HepG2 (cell line): ENCODE data around the gene CD274. TPM values are rescaled to one million over a fixed set of nuclear protein-coding genes. Genes with fewer than 3 reads are reported as not detected.

Source experiments
- ATAC-seq: fragments of 200-7000 bp; cut with Tn5 transposase; 3 replicates; pipeline ENCODE4 v1.9.1; 2020; ENCODE audit warnings: mild to moderate bottlenecking, moderate library complexity
- BruUV-seq: library from RNA; stranded (reverse); fragments of 400-500 nt; replicated peaks from 2 replicates; lab custom pipeline; 2021; lab: Mats Ljungman, UMichigan
- CTCF ChIA-PET: fragments of 300-600 bp; formaldehyde crosslinking; extraction: SDS; loops from one replicate; lab custom pipeline; 2021; ENCODE audit warnings: low total read pairs, inconsistent platforms, low intra/inter-chr PET ratio; lab: Yijun Ruan, JAX
- POLR2A ChIA-PET: fragments of 350-600 bp; sonication (Branson Sonifier 250); formaldehyde crosslinking; loops from one replicate; lab custom pipeline; 2020; ENCODE audit warnings: antibody characterized with exemption, inconsistent platforms; lab: Yijun Ruan, JAX
- DNase-seq: peaks from one replicate; pipeline ENCODE4 v3.0.0-alpha.2; 2015; ENCODE audit warnings: low spot score
- FAIRE-seq: peaks from 3 replicates; lab custom pipeline; 2011; peaks lifted over from hg19 to GRCh38; lab: Jason Lieb, UNC
- H2AFZ ChIP-seq: one replicate; pipeline ENCODE4 v1.6.1; 2011; ENCODE audit warnings: low read length, inconsistent platforms
- H3K27ac ChIP-seq: fragments of 300-600 bp; 3 replicates; pipeline ENCODE4 v1.8.0; 2011; ENCODE audit warnings: mixed run types, mild to moderate bottlenecking, mixed read lengths, low read length, inconsistent platforms; ENCODE audit not compliant: insufficient read depth; ENCODE audit errors: extremely low read length
- H3K27me3 ChIP-seq, 2 experiments: fragments of 200-600 bp in 1 of 2; 2 replicates in 1 of 2; 3 replicates in 1 of 2; pipeline versions ENCODE4 v1.6.0 to v1.8.0; 2011; ENCODE audit warnings: low read length in 2 of 2, mild to moderate bottlenecking in 2 of 2, moderate library complexity in 2 of 2, inconsistent platforms in 1 of 2; ENCODE audit not compliant: insufficient read depth in 2 of 2, control insufficient read depth in 1 of 2
- H3K36me3 ChIP-seq, 2 experiments: fragments of 200-600 bp in 1 of 2; replicated peaks in 1 of 2; 2 replicates in 1 of 2; 3 replicates in 1 of 2; pipeline versions ENCODE4 v1.5.1 to v1.8.0; 2011; ENCODE audit warnings: low read length in 2 of 2, inconsistent platforms in 1 of 2; ENCODE audit not compliant: insufficient read depth in 2 of 2, control insufficient read depth in 1 of 2
- H3K4me1 ChIP-seq: 2 replicates; pipeline ENCODE4 v1.5.1; 2012; ENCODE audit warnings: low read length, inconsistent platforms; ENCODE audit not compliant: insufficient read depth
- H3K4me2 ChIP-seq: 2 replicates; pipeline ENCODE4 v1.6.0; 2011; ENCODE audit warnings: low read depth, low read length, inconsistent platforms
- H3K4me3 ChIP-seq, 3 experiments: fragments of 200-600 bp in 1 of 3; sonication (generic), shearing (Covaris generic) in 1 of 3; replicated peaks in 1 of 3; 2 replicates each; pipeline ENCODE4 v1.5.1; 2011 to 2016; ENCODE audit warnings: low read length in 3 of 3, inconsistent platforms in 2 of 3, low read depth in 2 of 3, mild to moderate bottlenecking in 2 of 3, control low read depth in 1 of 3, mixed read lengths in 1 of 3; ENCODE audit not compliant: insufficient read depth in 1 of 3
- H3K79me2 ChIP-seq: one replicate; pipeline ENCODE4 v1.6.1; 2011; ENCODE audit warnings: low read length, inconsistent platforms; ENCODE audit not compliant: insufficient read depth
- H3K9ac ChIP-seq: 2 replicates; pipeline ENCODE4 v1.6.0; 2011; ENCODE audit warnings: mild to moderate bottlenecking, low read depth, low read length, inconsistent platforms; ENCODE audit not compliant: insufficient read depth
- H3K9me3 ChIP-seq: 2 replicates; pipeline ENCODE4 v1.5.1; 2012; ENCODE audit warnings: mild to moderate bottlenecking, low read length
- H4K20me1 ChIP-seq: 2 replicates; pipeline ENCODE4 v1.6.0; 2011; ENCODE audit warnings: inconsistent platforms, mild to moderate bottlenecking, low read length, moderate library complexity; ENCODE audit not compliant: insufficient read depth
- ARID2 ChIP-seq: sonication (generic); formaldehyde crosslinking; IDR thresholded peaks from 2 replicates; pipeline ENCODE4 v1.8.1; 2022; ENCODE audit warnings: mild to moderate bottlenecking, missing genetic modification reagents, borderline replicate concordance
- BRD4 ChIP-seq: sonication (generic); formaldehyde crosslinking; IDR thresholded peaks from 2 replicates; pipeline ENCODE4 v1.4.0; 2020; ENCODE audit warnings: missing genetic modification reagents
- ERF ChIP-seq: IDR thresholded peaks from 2 replicates; pipeline ENCODE4 v1.6.1; 2018; ENCODE audit warnings: missing biosample characterization, missing genetic modification reagents
- KAT7 ChIP-seq: IDR thresholded peaks from 2 replicates; pipeline ENCODE4 v1.6.1; 2018; ENCODE audit warnings: borderline replicate concordance, missing compliant biosample characterization
- PAF1 ChIP-seq: IDR thresholded peaks from 2 replicates; pipeline ENCODE4 v1.6.1; 2016; ENCODE audit warnings: missing genetic modification reagents, missing compliant biosample characterization
- SIN3A ChIP-seq: IDR thresholded peaks from 2 replicates; pipeline ENCODE4 v1.6.1; 2011; ENCODE audit warnings: low read depth, mild to moderate bottlenecking, control low read depth, low read length, borderline replicate concordance
- ZNF260 ChIP-seq: sonication (generic); formaldehyde crosslinking; IDR thresholded peaks from 2 replicates; pipeline ENCODE4 v1.4.0; 2020; ENCODE audit warnings: missing genetic modification reagents, low read depth, mild to moderate bottlenecking, borderline replicate concordance
- ZNF788 ChIP-seq: sonication (generic); formaldehyde crosslinking; IDR thresholded peaks from 2 replicates; pipeline ENCODE4 v1.5.0; 2020; ENCODE audit warnings: mild to moderate bottlenecking, missing genetic modification reagents, borderline replicate concordance
- WGBS: methylation state at CpG from one replicate; pipeline ENCODE4 v1.1.6; 2017; ENCODE audit warnings: low lambda C conversion rate; 5-methylcytosine and 5-hydroxymethylcytosine counted together
- in situ Hi-C: cut with HindIII; loops from 2 replicates; pipeline ENCODE4 v1.10.0; 2017; ENCODE audit warnings: low pct_unique_long_range_greater_than_20kb; ENCODE audit not compliant: extremely low pct_ligation_motif_present
- intact Hi-C: fragments of 100-400 bp; cut with micrococcal nuclease; formaldehyde crosslinking; loops from one replicate; pipeline ENCODE4 v1.10.0; 2022; ENCODE audit not compliant: unreplicated experiment
- polyA plus RNA-seq, 8 experiments: library from polyadenylated mRNA; depleted of rRNA in 3 of 8; stranded (reverse) in 7 of 8; unstranded in 1 of 8; fragments of >200 nt; fragmentation: Illumina TruSeq in 4 of 8; extraction: Trizol in 4 of 8; gene quantifications; 2 replicates each; pipeline versions ENCODE4 v1.2.1 to v1.2.3, GENCODE V29; 2011 to 2016; ENCODE audit warnings: low read depth in 4 of 8, missing spikeins in 1 of 8, mixed read lengths in 1 of 8; ENCODE audit not compliant: insufficient read depth in 1 of 8
- total RNA-seq, 5 experiments: library from RNA; depleted of rRNA; stranded (reverse); fragments of >200 nt; fragmentation: Illumina TruSeq; extraction: Trizol; gene quantifications; 2 replicates each; pipeline ENCODE4 v1.2.3, GENCODE V29; 2016; ENCODE audit warnings: low read depth in 1 of 5
- TF ChIP-seq, protein P1 (sequence below): sonication (generic); formaldehyde crosslinking; IDR thresholded peaks from 2 replicates; pipeline ENCODE4 v1.4.0; 2020; ENCODE audit warnings: missing genetic modification reagents
- TF ChIP-seq, protein P2 (sequence below): sonication (generic); formaldehyde crosslinking; conservative IDR thresholded peaks from 2 replicates; pipeline ENCODE4 v1.4.0; 2020; ENCODE audit warnings: missing genetic modification reagents

CD274 gene
- total and polyA plus RNA-seq, 2 of the 13 experiments (the other 11 are each of a cell fraction or from before 2014, with no cell fraction given): 0.17 to 0.49 TPM

- no peaks in the 10 kb centered on the region for H3K9me3 ChIP-seq
- ChIA-PET POLR2A (no interaction called here), CTCF (no interaction called here)
- H3K4me2 ChIP-seq: no peak overlapping the region
- H3K9ac ChIP-seq: no peak overlapping the region
- FAIRE-seq (no peak), DNase-seq (no peak), ATAC-seq (no peak)
- H3K36me3 ChIP-seq: no peaks in the 10 kb centered on the region
- H3K79me2 ChIP-seq: no peaks in the 10 kb centered on the region
- no peaks in the 10 kb centered on the region for H4K20me1 ChIP-seq
- peaks cover 0 to 4% of the 10 kb centered on the region in 2 experiments; a peak in 1 of 5 replicates for H3K27me3 ChIP-seq
- in situ Hi-C loops: no loop called here
- H3K27ac ChIP-seq: no peak overlapping the region
- peaks cover 6% of the 10 kb centered on the region; the same call in 1 of the 2 replicates for H3K4me1 ChIP-seq
- no peak overlapping the region for H3K4me3 ChIP-seq
- BruUV-seq: no TSS peak
- intact Hi-C loops: no loop called here
- H2AFZ ChIP-seq: no peak overlapping the region
- 30% methylated on average over 5 of the region's 5 CpGs for WGBS
- TF ChIP-seq PAF1 (CRISPR knock-in tag): no peak
- no peak for TF ChIP-seq ZNF260
Observed at GRCh38 chr9:5486988-5487387, 36.6 kb downstream of the CD274 start.

DNA sequence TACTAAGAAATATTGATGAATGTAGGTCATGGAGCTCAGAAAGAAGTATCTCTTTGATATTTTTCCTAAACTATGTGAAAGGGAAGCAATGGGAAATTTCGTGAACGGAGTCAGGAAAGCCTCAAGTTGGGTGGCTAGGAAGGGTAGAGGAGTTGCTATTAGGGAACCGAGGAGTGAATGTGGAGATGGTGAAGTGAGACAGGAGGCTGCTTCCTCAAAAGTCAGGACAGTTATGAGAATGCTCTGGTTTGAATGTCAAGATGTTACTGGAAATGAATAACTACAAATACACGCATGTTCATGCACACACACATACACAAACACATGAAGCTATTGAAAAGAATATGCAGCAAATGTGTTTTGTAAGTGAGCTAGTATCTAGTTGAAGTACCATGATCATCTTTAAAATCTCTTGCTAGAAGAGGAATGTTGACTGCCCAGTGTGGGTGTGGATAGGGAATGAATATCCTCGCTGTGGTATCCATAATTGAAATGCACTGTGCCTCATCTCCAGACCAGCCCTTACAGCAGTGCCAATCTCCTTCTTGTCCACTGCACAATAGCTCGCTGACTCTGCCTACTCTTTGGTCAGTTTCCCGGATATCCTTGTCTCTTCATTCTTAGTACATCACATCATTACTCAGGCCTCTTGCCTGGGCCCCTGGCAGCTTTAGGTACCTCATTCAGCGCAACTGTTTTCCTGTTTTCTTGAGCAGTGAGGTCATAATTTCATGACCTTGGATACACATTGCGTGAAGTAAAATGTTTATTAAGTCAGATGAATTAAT is 38.1 kb downstream of the CD274 start:
- intact Hi-C loops (no loop called here), in situ Hi-C loops (no loop called here)
- ATAC-seq: no peak
- H3K4me1 ChIP-seq: peaks cover 11% of the 10 kb centered on the region; the same call in 1 of the 2 replicates
- FAIRE-seq: no peak
- no peak overlapping the region for H3K27ac ChIP-seq
- no peak for DNase-seq
- ChIA-PET CTCF (no interaction called here), POLR2A (no interaction called here)
- no peaks in the 10 kb centered on the region for H3K79me2 ChIP-seq
- no peaks in the 10 kb centered on the region for H3K36me3 ChIP-seq
- WGBS: 38% methylated on average over 9 of the region's 9 CpGs
- H3K4me2 ChIP-seq: no peak overlapping the region
- BruUV-seq: no TSS peak
- no peak overlapping the region for H3K9ac ChIP-seq
- H3K27me3 ChIP-seq: peaks cover 0 to 4% of the 10 kb centered on the region in 2 experiments; a peak in 1 of 5 replicates
- no peak overlapping the region for H2AFZ ChIP-seq
- no peak overlapping the region for H3K4me3 ChIP-seq
- no peaks in the 10 kb centered on the region for H3K9me3 ChIP-seq
- no peaks in the 10 kb centered on the region for H4K20me1 ChIP-seq
- TF ChIP-seq, protein P1, sequence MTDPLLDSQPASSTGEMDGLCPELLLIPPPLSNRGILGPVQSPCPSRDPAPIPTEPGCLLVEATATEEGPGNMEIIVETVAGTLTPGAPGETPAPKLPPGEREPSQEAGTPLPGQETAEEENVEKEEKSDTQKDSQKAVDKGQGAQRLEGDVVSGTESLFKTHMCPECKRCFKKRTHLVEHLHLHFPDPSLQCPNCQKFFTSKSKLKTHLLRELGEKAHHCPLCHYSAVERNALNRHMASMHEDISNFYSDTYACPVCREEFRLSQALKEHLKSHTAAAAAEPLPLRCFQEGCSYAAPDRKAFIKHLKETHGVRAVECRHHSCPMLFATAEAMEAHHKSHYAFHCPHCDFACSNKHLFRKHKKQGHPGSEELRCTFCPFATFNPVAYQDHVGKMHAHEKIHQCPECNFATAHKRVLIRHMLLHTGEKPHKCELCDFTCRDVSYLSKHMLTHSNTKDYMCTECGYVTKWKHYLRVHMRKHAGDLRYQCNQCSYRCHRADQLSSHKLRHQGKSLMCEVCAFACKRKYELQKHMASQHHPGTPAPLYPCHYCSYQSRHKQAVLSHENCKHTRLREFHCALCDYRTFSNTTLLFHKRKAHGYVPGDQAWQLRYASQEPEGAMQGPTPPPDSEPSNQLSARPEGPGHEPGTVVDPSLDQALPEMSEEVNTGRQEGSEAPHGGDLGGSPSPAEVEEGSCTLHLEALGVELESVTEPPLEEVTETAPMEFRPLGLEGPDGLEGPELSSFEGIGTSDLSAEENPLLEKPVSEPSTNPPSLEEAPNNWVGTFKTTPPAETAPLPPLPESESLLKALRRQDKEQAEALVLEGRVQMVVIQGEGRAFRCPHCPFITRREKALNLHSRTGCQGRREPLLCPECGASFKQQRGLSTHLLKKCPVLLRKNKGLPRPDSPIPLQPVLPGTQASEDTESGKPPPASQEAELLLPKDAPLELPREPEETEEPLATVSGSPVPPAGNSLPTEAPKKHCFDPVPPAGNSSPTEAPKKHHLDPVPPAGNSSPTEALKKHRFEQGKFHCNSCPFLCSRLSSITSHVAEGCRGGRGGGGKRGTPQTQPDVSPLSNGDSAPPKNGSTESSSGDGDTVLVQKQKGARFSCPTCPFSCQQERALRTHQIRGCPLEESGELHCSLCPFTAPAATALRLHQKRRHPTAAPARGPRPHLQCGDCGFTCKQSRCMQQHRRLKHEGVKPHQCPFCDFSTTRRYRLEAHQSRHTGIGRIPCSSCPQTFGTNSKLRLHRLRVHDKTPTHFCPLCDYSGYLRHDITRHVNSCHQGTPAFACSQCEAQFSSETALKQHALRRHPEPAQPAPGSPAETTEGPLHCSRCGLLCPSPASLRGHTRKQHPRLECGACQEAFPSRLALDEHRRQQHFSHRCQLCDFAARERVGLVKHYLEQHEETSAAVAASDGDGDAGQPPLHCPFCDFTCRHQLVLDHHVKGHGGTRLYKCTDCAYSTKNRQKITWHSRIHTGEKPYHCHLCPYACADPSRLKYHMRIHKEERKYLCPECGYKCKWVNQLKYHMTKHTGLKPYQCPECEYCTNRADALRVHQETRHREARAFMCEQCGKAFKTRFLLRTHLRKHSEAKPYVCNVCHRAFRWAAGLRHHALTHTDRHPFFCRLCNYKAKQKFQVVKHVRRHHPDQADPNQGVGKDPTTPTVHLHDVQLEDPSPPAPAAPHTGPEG (CRISPR knock-in tag): no peak
- no peak for TF ChIP-seq KAT7
- TF ChIP-seq BRD4: no peak
- TF ChIP-seq ERF (CRISPR knock-in tag): no peak
- TF ChIP-seq, protein P2, sequence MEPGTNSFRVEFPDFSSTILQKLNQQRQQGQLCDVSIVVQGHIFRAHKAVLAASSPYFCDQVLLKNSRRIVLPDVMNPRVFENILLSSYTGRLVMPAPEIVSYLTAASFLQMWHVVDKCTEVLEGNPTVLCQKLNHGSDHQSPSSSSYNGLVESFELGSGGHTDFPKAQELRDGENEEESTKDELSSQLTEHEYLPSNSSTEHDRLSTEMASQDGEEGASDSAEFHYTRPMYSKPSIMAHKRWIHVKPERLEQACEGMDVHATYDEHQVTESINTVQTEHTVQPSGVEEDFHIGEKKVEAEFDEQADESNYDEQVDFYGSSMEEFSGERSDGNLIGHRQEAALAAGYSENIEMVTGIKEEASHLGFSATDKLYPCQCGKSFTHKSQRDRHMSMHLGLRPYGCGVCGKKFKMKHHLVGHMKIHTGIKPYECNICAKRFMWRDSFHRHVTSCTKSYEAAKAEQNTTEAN (CRISPR knock-in tag): no peak
- TF ChIP-seq ZNF788 (CRISPR knock-in tag): no peak
- no peak for TF ChIP-seq SIN3A
- no peak for TF ChIP-seq ARID2 (CRISPR knock-in tag)
